GM21717 (cell line): ENCODE data around the gene C15orf61.

Experiments
- ATAC-seq: cut with Tn5 transposase; IDR thresholded peaks from one replicate; pipeline ENCODE4 v1.9.1; 2021; ENCODE audit warnings: mild to moderate bottlenecking, moderate library complexity; ENCODE audit not compliant: unreplicated experiment

Gene C15orf61

GRCh38 chr15:67512933-67513714, 7.8 kb upstream of the C15orf61 start:
- ATAC-seq: no peak

DNA sequence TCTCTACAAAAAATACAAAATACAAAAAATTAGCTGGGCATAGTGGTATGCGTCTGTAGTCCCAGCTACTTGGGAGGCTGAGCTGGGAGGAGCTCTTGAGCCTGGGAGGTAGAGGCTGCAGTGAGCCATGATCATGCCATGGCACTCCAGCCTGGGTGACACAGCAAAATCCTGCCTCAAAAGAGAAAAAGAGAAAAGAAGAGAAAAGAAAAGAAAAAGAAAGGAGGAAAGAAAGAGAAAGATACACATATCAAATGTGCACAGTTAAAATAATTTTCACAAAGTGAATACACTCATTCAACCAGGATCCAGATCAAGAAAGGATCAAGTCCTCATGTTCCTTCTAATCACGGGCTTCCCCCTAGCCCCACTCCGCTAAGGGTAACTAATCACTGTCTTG, 5.8 kb upstream of the C15orf61 start:
- no peak for ATAC-seq

GRCh38 chr15:67515557-67515956, 5.4 kb upstream of the C15orf61 start:
- no peak for ATAC-seq

DNA sequence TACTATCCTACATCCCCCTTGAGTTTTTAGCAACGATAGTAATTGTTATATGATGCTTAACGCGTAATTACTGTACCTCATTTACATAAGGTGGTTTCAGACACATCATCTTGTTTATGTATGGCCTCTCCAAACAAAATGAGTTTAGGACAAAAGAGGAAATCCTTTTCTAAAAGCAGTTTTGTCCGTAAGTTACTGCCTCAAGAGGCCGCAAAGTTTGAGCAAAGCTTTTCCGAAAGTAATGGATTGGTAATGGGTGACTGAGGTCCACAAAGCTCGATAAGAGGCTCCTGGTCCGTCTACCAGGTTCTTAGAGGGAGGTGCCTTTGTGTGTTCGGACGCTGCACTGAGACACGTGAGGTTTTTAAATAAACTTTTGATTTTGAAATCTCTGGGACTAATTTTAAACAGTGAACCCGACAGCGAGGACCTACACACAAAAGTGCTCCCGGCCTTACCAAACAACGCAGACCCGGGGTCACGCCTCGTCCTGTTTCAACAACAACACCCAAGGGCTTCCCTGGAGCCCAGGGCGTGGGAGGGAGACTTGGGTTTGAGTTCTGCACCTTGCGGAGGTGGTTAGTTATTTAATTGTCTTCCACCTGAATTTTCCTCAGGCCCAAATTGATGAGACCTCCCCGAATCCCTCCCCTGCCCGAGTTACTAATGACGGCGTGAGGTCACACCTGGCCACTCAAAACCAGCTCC, 456 bp upstream of the C15orf61 start:
- ATAC-seq: no peak

DNA sequence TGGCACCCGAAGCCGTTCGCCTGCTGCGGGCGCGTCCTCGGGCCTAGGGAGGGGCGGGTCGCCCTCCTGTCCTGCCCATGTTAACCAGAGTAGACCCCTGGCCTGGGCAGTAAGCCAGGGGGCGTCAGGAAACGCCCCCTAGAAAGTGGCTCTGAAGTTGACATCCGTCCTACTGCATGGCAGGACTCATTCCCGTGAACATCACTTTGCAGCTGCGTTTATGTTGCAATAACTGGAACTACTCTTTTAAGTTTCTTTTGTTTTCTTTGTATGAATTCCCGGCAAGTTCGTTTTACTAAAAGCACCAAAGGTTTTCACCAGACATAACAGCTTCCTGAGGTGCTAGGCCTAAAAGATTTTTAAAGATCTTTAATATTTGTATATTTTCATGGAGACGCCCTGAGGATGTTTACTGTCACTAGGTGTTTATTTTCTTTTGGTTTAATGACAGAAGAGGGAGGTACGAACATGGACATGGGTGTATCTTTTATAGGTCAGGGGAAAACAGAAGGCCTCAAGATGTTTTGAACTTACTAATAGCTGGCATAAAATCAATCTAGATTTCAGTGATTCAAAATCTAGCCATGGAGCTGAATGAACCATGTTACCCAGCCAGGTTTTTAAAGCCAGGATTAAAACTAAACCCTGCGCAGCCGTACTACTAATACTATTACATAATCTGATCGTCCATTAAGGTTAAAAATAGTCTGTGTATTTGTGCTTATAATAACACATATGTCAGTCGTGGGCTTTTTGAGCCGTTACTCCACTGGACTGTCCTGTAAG, 1.0 kb downstream of the C15orf61 start:
- ATAC-seq: no peak

GRCh38 chr15:67523330-67523729, 2.4 kb downstream of the C15orf61 start:
- no peak for ATAC-seq

DNA sequence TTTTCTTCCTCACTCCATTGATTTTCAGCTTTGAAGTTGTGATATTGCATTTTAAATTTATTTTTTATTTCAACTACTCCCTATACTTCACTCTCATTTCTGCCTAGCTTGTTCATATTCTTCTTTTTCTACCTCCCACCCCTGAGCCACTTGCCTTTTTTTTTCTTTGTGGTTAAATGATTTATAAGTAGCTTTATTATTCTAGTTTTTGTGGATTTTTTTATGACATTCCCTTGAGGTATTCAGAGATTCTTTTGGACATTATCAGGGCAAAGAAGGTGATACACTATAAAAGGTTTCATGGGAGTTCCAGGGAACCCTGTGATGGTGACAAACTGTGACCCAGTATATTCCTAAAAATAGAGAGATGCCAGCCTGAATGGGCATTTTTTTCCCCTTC, 3.3 kb downstream of the C15orf61 start:
- no peak for ATAC-seq

- ATAC-seq: no peak
These were observed 7.6 kb downstream of the C15orf61 start for GRCh38 chr15:67528513-67528912.

DNA sequence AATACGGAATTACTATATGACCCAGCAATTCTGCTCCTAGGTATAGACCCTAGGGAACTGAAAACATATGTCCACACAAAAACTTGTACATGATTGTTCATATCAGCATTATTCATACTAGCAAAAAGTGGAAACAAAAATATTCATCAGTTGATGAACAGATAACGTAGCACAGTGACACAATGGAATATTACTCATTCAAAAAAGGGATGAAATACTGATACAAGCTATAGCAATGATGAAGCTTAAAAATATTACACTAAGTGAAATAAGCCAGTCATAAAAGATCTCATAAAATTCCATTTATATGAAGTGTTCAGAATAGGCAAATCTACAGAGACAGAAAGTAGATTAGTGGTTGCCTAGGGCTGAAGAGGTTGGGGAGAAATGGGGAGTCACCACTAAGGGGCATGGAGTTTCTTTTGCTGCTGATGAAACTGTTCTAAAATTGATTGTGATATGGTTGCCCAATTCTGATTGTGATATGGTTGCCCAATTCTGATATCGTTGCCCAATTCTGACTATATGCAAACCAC, 10.5 kb downstream of the C15orf61 start:
- ATAC-seq: no peak

DNA sequence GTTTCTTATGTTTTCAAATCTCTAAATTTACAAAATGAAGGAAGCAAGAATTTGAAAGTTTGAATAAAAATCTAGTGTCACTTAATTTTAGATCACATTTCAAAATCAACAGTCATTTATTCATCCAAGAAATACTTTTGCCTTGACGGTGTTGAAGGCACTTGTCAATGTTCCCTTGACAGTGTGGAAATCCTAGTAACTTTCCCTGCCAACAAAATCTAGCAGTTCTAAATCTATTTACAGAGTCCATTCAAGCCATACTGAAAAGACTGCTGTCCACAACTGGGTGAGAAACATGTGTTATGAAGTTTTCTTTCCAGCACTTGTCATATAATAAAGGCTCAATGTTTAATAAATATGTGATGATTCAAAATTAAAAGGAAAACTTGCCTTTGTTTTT, 12.9 kb downstream of the C15orf61 start:
- ATAC-seq: no peak

DNA sequence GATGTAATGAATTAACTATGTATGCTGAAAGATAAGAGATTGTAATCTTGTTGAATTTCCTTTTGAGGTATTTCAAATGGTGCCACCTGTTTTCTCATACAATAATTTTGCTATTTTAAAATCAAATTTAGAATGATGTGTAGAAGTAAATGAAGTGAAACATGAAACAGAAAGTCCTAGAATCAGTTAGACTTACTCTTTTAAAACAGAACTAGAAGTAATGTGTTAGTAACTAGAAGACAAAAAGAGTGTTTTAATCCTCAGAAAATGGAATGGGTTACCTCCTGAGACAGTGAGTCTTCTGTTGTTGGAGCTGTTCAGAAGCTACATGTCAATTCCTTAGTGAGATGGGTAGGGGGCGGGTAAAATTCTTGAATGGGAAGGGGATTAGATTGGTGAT, 13.4 kb downstream of the C15orf61 start:
- no peak for ATAC-seq

DNA sequence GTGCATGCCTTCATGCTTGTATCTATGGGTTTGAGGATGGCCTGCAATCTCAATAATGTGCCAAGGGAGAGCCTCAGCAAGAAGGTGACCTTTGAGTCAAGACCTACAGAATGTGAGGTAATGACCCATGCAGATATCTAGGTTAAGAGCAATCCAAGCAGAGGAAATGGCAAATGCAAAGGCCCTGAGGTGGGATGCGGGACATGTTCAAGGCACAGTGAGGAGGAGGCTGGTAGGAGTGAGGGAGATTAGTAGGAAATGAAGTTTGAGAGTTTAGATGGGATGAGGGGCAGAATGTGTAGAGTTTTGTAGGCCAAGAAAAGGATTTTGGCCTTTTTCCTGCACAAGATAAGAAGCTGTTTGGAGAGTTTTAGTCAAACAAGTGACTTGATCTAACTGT, 16.8 kb downstream of the C15orf61 start:
- no peak for ATAC-seq

DNA sequence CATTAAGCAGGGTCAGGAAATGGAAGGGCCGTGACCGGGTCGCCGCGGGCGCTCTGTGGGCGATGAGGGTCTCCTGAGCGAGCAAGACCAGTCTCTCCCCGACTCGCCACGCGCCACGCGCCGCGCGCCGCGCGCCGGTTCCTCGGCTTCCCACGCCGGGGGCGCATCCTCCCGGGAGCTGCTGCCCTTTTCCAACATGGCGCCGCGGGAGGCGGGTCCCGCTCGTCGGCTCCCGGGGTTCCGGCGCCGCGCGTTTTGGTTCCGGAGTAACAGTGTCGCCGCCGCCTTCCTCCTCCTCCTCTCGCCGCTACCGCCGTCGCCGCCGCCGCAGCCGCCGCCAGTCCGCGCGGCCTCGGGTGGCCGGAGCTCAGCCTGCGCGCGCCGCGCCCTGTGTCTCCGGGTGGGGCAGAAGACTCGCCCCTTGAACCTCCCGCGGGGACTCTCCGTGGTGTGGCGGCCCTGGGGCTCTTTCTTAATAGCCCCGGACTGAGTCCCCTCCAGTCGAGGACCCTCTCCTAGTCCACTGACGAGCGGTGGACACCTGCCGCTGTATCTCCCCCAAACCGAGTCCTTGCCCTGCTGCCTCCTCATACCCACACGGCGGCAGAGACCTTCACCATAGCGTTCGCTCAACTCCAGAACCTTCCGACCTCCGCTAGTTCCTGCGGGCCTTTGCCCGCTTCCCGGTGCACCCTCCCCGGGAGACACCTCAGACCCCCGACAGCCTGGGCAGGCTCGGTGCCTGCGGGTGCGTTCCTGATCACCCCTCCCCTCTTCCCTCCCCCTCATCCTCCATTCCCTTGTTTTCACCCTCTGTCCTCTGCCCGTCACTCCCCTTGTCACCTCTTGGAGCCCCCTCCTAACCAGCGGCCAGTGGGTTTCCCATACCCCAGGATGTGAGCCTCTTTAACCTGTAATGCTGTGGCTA, 21.8 kb downstream of the C15orf61 start, which contains the start of gene MAP2K5:
Gene MAP2K5 (plus strand): TSS at position 284 of the 928 bp plus-strand sequence. CDS start 633 bp downstream, at position 917.
- no peak for ATAC-seq

DNA sequence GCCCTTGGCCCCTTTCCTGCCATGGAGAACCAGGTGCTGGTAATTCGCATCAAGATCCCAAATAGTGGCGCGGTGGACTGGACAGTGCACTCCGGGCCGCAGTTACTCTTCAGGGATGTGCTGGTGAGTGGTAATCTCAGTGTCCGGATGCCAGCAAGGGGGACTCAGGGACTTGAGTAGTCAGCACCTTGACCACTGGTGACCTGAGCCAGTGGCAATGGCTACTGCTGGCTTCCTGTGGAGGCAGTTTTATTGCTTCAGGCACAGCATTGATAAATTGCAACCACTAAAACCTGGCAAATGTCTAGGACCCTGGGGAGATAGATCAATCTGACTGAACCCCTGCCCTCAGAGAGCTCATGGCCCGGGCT, 22.4 kb downstream of the C15orf61 start:
- no peak for ATAC-seq

GRCh38 chr15:67544475-67544874, 23.5 kb downstream of the C15orf61 start:
- no peak for ATAC-seq

DNA sequence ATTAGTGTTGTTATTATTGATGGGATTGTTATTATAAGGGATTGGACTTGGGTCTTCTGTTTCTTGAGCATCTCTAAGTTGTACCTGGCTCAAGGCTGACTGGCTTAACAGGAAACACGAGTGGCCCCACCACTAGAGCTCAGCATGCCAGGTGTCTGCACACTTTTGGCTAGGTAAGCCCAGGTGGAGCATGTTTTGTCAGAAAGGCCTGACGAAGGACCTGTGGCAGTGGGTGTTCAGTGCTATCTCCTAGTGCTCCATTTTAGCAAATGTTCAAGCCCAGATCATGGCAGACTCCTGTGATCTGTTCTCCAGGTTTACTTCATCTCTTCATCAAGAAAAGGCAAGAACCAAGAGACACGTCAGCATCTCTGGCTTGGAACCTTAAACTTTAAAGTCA, 24.9 kb downstream of the C15orf61 start:
- no peak for ATAC-seq

DNA sequence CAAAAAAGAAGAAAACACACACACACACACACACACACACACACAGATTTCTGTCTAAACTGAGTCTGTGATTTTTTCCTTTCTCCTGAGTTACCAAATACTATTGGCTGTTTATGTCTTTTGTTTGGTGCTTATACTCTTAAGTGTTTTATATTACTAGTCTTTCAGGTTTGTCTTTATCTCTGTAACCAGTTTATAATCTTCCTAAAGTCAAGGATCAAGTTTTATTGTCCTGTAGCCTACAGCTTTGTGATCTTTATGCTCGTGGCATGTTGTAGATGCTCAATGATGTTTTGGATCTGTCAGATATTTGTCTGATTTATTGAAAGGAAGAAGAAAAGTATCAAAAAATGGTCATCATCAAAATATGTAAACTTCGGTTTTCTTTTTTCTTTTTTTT, 26.1 kb downstream of the C15orf61 start:
- ATAC-seq: no peak

DNA sequence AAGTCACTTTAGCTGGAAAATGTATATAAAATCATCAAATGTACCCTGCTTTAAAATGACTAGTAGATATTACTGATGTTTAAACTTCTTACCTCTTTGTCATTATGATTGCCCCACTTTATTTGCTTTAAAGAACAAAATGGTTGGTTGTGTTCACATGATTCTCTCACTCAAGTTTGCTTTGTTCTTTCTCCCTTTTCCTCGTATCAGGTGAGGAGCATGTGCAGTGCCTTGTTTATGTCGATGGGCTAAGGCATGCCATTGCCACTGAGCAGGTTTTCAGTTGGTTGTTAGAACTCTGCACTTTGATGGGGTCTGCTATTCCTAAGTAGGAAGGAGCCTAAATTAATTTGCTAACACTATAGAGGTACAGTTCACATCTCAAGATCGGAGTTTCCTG, 26.9 kb downstream of the C15orf61 start:
- ATAC-seq: no peak

- ATAC-seq: no peak
These were observed 27.4 kb downstream of the C15orf61 start for GRCh38 chr15:67548236-67548852.
